Endothelial cell of umbilical vein (primary cell): Measurements from ENCODE around the gene MBNL2.

Source experiments
- EZH2 ChIP-seq: IDR thresholded peaks from 2 replicates; pipeline ENCODE4 v1.6.1; 2012; ENCODE audit warnings: borderline replicate concordance, low read depth, mild to moderate bottlenecking, moderate library complexity, low read length, inconsistent platforms; ENCODE audit not compliant: severe bottlenecking
- FOS ChIP-seq: IDR thresholded peaks from 2 replicates; pipeline ENCODE4 v1.6.1; 2011; ENCODE audit warnings: mild to moderate bottlenecking, low read length, moderate library complexity, borderline replicate concordance; ENCODE audit not compliant: insufficient read depth
- JUN ChIP-seq: IDR thresholded peaks from 2 replicates; pipeline ENCODE4 v1.6.1; 2011; ENCODE audit warnings: borderline replicate concordance, low read depth; ENCODE audit not compliant: insufficient read length, insufficient read depth
- MYC ChIP-seq: IDR thresholded peaks from one replicate; pipeline ENCODE4 v1.6.1; 2011; ENCODE audit warnings: mild to moderate bottlenecking, low read depth, low read length
- POLR2A ChIP-seq: IDR thresholded peaks from 2 replicates; pipeline ENCODE4 v1.6.1; 2012; ENCODE audit warnings: low read depth, mild to moderate bottlenecking, control low read depth, low read length
- POLR2AphosphoS5 ChIP-seq: IDR thresholded peaks from 2 replicates; pipeline ENCODE4 v1.6.1; 2012; ENCODE audit warnings: low read depth, mild to moderate bottlenecking, control low read depth, low read length, moderate library complexity; ENCODE audit not compliant: insufficient read depth
- TF ChIP-seq, protein P1 (sequence below), 2 donors: IDR thresholded peaks; 1 replicate in 1 of 2; 2 replicates in 1 of 2; pipeline ENCODE4 v1.5.1; 2011; ENCODE audit warnings: low read length in 2 of 2, mild to moderate bottlenecking in 2 of 2, moderate library complexity in 2 of 2, control low read depth in 1 of 2, inconsistent platforms in 1 of 2, low read depth in 1 of 2; ENCODE audit not compliant: insufficient read depth in 1 of 2; ENCODE audit errors: extremely low read depth in 1 of 2
- TF ChIP-seq, protein P2 (sequence below): IDR thresholded peaks from 2 replicates; pipeline ENCODE4 v1.6.1; 2011; ENCODE audit not compliant: insufficient read depth, insufficient read length

DNA sequence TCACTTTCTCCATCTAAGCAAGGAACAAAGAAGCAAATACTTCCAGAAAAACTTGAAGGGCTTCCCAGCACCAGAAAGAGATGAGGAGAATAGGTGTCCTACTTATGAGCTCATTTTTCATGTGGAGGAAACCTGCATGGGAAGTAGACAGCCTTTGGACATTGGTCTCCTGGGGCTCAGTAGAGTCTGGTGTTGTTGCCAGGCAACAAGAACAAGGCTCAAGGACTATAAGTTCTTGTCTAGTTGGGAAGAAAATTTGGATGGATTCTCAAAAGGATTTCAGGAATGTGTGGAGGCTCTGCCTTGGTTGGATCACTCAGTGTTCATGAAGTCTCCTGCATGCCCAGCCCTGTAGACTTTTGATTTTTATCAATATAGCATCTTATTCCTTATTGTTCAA is 84.5 kb downstream of the MBNL2 start:
- no peak for TF ChIP-seq POLR2A
- TF ChIP-seq, protein P1, sequence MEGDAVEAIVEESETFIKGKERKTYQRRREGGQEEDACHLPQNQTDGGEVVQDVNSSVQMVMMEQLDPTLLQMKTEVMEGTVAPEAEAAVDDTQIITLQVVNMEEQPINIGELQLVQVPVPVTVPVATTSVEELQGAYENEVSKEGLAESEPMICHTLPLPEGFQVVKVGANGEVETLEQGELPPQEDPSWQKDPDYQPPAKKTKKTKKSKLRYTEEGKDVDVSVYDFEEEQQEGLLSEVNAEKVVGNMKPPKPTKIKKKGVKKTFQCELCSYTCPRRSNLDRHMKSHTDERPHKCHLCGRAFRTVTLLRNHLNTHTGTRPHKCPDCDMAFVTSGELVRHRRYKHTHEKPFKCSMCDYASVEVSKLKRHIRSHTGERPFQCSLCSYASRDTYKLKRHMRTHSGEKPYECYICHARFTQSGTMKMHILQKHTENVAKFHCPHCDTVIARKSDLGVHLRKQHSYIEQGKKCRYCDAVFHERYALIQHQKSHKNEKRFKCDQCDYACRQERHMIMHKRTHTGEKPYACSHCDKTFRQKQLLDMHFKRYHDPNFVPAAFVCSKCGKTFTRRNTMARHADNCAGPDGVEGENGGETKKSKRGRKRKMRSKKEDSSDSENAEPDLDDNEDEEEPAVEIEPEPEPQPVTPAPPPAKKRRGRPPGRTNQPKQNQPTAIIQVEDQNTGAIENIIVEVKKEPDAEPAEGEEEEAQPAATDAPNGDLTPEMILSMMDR (IDR thresholded peaks at IDR 0.05; ENCODE audit: extremely low read depth in 1 of 2, insufficient read depth in 1 of 2, low read depth in 1 of 2, low read length in 2 of 2), result no peak
- no peak for TF ChIP-seq POLR2AphosphoS5
- TF ChIP-seq, protein P2, sequence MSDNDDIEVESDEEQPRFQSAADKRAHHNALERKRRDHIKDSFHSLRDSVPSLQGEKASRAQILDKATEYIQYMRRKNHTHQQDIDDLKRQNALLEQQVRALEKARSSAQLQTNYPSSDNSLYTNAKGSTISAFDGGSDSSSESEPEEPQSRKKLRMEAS, result no peak
- no peak for TF ChIP-seq FOS
- TF ChIP-seq EZH2, result no peak
- no peak for TF ChIP-seq MYC
- TF ChIP-seq JUN, result no peak
